Stimulated activated CD4-positive, alpha-beta T cell treated with anti-CD3 and anti-CD28 coated beads, TNF-alpha, amount 100 ng/mL, for 1 hour (primary cell): ENCODE data around the gene SFMBT1.

Experiments
- DNase-seq, 3 donors: peaks; one replicate each; pipeline ENCODE4 v3.0.0-alpha.2; 2020; ENCODE audit warnings: low read depth in 3 of 3, low spot score in 1 of 3

SFMBT1 gene

GRCh38 chr3:52857864-52858263 lies 188.0 kb downstream of the SFMBT1 start:
- DNase-seq = no peak

- DNase-seq = no peak
Measured at GRCh38 chr3:52857133-52857532, 188.7 kb downstream of the SFMBT1 start.

- no peak for DNase-seq
Measured at GRCh38 chr3:52856666-52857065, 189.2 kb downstream of the SFMBT1 start.

- DNase-seq = no peak
Measured at GRCh38 chr3:52854013-52854412, 191.9 kb downstream of the SFMBT1 start.
